SK-N-SH (cell line): ENCODE results near the gene DENND6B.

ENCODE experiments used
- FOSL2 ChIP-seq: IDR thresholded peaks from 2 replicates; pipeline ENCODE4 v1.4.0; 2012; ENCODE audit warnings: low read depth, mild to moderate bottlenecking, moderate library complexity, borderline replicate concordance
- POLR2AphosphoS5 ChIP-seq: IDR thresholded peaks from 2 replicates; pipeline ENCODE4 v1.6.1; 2012; ENCODE audit warnings: low read depth, low read length
- RFX5 ChIP-seq: IDR thresholded peaks from 2 replicates; pipeline ENCODE4 v1.6.1; 2012; ENCODE audit warnings: mild to moderate bottlenecking, improper control_type of control experiment, low read length
- TCF12 ChIP-seq: IDR thresholded peaks from 2 replicates; pipeline ENCODE4 v1.4.0; 2012
- YY1 ChIP-seq: IDR thresholded peaks from 2 replicates; pipeline ENCODE4 v1.4.0; 2012; ENCODE audit warnings: low read depth, mild to moderate bottlenecking
- TF ChIP-seq, protein P1 (sequence below): fragments of 200-600 bp; sonication (generic); IDR thresholded peaks from 2 replicates; pipeline ENCODE4 v1.6.1; 2017; ENCODE audit warnings: antibody characterized with exemption, mild to moderate bottlenecking, moderate library complexity

DNA sequence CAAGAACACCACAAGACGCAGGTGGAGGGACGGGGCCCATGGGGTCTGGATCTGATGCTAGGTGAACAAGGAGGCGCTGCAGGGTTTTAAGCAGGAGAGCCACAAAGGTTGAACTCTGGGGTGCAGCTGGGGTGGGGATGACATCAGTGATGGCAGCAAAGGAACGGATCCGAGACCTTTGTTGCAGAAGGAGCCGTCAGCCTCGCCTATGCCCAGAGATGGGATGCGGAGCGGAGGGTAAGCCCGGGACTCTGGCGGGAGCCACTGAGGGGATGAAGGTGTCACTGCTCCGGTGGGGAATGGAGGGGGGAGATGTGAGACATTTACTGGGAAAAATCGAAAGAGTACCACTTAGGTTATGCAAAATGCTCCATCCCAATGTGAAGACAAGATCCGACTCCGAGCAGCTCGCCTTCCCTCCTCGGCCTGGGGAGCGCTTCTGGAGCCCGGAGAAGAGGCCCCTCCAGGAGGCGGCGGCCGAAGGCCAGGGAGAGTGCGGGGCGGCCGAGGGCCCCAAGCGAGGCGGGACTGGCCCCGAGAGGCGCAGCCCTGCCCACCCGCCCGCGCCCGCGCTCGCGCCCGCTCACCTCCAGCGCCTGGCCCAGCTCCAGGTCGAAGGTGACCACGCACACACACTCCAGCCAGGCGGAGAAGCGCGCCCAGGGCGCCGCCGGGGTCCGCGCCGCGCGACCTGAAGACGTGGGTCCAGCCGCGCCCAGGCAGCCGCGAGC lies 422 bp downstream of the DENND6B start:
- TF ChIP-seq, protein P1, sequence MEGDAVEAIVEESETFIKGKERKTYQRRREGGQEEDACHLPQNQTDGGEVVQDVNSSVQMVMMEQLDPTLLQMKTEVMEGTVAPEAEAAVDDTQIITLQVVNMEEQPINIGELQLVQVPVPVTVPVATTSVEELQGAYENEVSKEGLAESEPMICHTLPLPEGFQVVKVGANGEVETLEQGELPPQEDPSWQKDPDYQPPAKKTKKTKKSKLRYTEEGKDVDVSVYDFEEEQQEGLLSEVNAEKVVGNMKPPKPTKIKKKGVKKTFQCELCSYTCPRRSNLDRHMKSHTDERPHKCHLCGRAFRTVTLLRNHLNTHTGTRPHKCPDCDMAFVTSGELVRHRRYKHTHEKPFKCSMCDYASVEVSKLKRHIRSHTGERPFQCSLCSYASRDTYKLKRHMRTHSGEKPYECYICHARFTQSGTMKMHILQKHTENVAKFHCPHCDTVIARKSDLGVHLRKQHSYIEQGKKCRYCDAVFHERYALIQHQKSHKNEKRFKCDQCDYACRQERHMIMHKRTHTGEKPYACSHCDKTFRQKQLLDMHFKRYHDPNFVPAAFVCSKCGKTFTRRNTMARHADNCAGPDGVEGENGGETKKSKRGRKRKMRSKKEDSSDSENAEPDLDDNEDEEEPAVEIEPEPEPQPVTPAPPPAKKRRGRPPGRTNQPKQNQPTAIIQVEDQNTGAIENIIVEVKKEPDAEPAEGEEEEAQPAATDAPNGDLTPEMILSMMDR, result 0 out of 2 replicates have a peak, but pooled peaks have one; percentile 7
- TF ChIP-seq TCF12 (no peak), RFX5 (no peak), YY1 (no peak), FOSL2 (no peak), POLR2AphosphoS5 (no peak)
